ENCODE measurements around the gene DNAL1.

DNA sequence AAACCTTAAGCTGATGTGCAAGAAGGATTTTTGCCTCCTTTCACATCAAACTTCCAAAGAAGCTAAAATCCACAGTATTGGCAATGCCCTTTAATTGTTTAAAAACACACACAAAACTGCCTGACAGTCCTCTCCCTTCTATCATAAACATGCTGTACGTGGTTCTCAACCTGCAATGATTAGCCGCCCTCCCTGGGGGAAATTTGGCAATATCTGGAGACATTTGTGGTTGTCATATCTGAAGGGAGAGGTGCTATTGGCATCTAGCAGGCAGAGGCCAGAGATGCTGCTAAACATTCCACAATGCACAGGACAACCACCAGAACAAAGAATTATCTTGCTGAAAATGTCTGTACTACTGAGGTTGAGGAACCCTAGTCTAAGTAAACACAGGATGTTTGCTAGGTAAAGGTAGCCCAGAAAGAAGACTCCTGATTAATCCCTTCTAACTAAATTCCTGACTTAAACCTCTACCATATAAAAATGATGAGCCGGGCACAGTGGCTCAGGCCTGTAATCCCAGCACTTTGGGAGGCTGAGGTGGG, 31.3 kb upstream of the DNAL1 start:
- no peak for TF ChIP-seq POLR2A (IDR thresholded peaks at IDR 0.05; ENCODE audit: low read depth, low read length)
- TF ChIP-seq POLR2AphosphoS5 (IDR thresholded peaks at IDR 0.05; ENCODE audit: low read depth, low read length): no peak
- no peak for TF ChIP-seq PAX5 (IDR thresholded peaks at IDR 0.05; ENCODE audit: insufficient read depth, low read length, severe bottlenecking)
- no peak for TF ChIP-seq POU2F2 (IDR thresholded peaks at IDR 0.05; ENCODE audit: low read depth, low read length)
- no peak for TF ChIP-seq SPI1 (IDR thresholded peaks at IDR 0.05; ENCODE audit: low read depth, low read length)

All from GM12891 (cell line).